ENCODE results near the gene PTPRG.

- TF ChIP-seq POLR2A (IDR thresholded peaks at IDR 0.05) (no peak), CTCF (IDR thresholded peaks at IDR 0.05) (no peak)
These were observed 218.6 kb downstream of the PTPRG start for GRCh38 chr3:61780016-61780415.

Measured in body of pancreas (tissue), 4 donors.